ENCODE data around the gene KLK11.

The KLK11 gene

GRCh38 chr19:51029718-51030117, 3.3 kb upstream of the KLK11 start:
- in situ Hi-C loops (cut with MboI; ENCODE audit: low sequenced_read_pairs): no loop called here

DNA sequence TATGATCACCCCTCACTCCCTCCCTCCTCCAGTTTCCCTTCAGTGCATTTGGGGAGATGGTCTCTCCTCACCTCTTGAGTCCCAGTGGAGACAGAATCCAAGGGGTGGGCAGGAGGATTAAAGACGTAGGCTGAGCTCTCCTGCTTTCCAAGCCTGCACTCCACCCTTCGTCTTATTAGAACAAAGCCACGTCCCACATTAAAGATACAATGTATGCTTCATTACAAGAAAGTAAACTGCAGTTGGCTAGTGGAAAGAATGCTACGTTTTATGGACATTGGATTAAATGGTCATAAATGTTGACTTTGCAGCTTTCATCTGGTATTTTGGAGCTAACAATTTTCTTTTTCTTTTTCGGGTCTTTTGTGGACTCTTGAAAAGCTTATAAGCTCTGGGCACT, 1.5 kb upstream of the KLK11 start:
- in situ Hi-C loops (cut with MboI; ENCODE audit: low sequenced_read_pairs): no loop called here

GRCh38 chr19:51027126-51027806, 850 bp upstream of the KLK11 start:
- in situ Hi-C loops (cut with MboI; ENCODE audit: low sequenced_read_pairs): no loop called here

- in situ Hi-C loops (cut with MboI; ENCODE audit: low sequenced_read_pairs): no loop called here
Measured at GRCh38 chr19:51025809-51026553, 435 bp downstream of the KLK11 start.

DNA sequence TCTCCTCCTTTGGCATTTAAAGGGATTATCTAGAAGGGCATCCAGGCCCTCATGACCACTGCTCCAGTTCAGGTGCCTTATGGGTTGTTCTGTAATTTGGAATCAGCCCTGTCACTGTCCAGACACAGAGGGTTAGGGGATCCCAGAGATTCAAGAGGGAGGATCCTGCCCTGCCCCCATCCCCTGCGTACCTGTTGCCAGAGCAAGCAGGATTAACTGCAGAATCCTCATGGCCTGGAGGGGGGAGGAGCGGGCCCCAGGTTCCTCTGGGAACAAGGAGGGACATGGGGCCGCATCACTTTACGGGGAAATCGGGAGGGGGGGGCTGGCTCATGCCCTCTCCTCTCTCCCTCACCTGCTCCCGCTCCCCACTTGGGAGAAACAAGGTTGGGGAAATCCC, 1.0 kb downstream of the KLK11 start:
- in situ Hi-C loops (cut with MboI; ENCODE audit: low sequenced_read_pairs): no loop called here

GRCh38 chr19:51024924-51025323, 1.5 kb downstream of the KLK11 start:
- in situ Hi-C loops (cut with MboI; ENCODE audit: low sequenced_read_pairs): no loop called here

DNA sequence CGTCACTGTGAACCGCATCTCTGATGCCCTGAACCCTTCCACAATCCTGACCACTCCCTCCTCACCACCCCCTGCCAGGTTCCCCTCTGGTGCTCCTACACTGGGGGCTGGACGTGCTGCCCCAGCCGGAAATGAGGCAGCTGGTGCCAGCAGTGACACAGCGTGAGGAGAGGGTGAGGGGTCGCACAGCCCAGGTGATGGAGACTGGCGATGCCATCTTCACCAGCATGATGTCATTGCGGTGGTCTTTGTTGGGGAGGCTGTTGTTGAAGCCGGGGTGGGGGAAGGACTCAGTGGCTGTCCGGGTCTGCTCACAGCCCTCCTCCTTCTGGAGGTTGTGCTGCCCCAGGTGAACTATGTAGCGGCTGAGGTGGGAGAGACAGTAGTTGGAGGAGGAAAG, 2.5 kb downstream of the KLK11 start:
- in situ Hi-C loops (cut with MboI; ENCODE audit: low sequenced_read_pairs): no loop called here

GRCh38 chr19:51022526-51022925, 3.9 kb downstream of the KLK11 start:
- in situ Hi-C loops (cut with MboI; ENCODE audit: low sequenced_read_pairs): no loop called here

GRCh38 chr19:51020988-51021651, 5.3 kb downstream of the KLK11 start:
- in situ Hi-C loops (cut with MboI; ENCODE audit: low sequenced_read_pairs): no loop called here

DNA sequence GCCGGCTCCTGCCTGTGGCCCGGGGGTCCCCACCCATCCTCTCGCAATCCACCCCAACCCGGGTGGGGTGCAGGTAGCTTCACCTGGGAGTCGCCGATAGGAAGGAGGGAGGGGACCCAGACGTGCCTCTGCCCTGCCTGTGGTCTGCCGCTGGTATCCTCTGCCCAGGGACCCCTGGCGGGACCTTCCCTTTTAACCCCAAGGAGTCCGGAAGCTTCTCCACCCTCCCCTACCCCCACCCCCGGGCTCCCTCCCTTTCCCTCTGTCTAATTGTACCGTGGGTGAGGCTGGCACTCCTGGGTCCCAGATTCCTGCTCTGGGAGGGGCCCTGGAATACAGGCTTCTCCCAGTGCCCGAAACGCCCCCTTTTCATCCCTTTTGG, 6.9 kb downstream of the KLK11 start, which contains the start of gene KLK10:
Gene KLK10, minus strand, starts transcription at position 166 of the 382 bp plus-strand sequence. CDS start 579 bp downstream, outside the sequence.
- in situ Hi-C loops (cut with MboI; ENCODE audit: low sequenced_read_pairs): no loop called here

DNA sequence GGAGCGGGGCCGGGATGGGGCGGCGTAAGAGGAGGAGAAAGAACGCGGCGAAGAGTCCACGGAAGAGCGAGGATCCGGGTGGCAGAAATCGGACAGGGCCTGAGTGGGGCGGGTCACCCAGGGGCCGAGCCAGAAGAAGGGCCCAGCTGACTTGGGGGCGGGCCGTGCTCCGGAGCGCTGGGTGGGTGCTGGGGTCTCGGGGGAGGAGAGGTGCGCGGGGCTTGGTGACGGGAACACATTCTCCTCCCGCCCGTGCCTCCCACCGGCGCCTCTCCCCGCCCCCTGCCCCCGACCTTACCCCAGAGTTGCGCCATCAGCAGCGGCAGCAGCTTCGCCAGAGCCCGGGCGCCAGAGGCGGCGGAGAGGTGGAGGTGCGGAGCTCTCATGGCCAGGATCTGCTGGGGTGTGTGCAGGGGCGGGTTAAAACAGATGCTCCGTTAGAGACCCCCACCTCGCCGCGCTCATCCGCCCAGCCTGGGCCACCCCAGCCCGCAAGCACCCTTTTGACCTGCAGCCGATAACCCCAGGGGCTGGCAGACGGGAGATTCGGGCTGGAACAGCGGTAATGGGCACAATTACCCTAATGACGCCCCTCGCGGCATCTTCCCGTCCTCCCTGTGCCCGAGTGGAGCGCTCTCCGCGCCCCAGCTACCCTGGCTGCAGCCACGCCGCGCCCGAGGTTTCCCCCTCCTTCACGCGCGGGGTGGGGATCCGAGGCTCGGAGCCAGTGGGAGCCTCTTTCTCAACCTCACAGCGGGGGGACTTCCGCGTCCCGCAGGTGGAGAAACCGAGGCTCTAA, 7.5 kb downstream of the KLK11 start:
- in situ Hi-C loops (cut with MboI; ENCODE audit: low sequenced_read_pairs): no loop called here

- in situ Hi-C loops (cut with MboI; ENCODE audit: low sequenced_read_pairs): no loop called here
Measured at GRCh38 chr19:51016798-51017683, 9.4 kb downstream of the KLK11 start.

- in situ Hi-C loops (cut with MboI; ENCODE audit: low sequenced_read_pairs): no loop called here
Measured at GRCh38 chr19:51015691-51016267, 10.6 kb downstream of the KLK11 start.

GRCh38 chr19:51014242-51014641, 12.2 kb downstream of the KLK11 start:
- in situ Hi-C loops (cut with MboI; ENCODE audit: low sequenced_read_pairs): no loop called here

DNA sequence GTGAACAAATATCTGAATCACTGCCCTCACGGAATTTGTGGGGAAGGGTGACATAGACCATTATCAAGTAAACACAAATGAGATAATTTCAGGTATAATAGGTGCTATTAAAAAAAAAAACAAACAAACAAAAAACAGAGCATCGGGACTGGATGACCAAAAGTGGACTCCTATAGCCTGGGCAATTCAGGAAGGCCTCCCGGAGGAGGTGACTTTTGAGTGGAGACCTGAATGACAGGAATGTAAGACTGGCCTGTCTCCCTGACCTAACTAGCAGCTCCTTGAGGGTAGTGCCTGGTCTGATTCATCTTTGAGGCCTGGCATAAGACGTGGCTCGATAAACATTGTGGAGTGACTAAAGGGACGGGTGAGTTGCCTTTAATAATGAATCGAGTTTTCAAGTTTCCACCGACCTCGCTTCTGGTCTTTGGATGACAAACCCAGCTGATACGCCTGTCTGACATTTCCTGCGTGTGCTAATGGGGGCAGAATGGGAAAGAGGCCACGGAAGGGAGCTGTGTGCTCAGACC, 13.7 kb downstream of the KLK11 start:
- in situ Hi-C loops (cut with MboI; ENCODE audit: low sequenced_read_pairs): no loop called here

DNA sequence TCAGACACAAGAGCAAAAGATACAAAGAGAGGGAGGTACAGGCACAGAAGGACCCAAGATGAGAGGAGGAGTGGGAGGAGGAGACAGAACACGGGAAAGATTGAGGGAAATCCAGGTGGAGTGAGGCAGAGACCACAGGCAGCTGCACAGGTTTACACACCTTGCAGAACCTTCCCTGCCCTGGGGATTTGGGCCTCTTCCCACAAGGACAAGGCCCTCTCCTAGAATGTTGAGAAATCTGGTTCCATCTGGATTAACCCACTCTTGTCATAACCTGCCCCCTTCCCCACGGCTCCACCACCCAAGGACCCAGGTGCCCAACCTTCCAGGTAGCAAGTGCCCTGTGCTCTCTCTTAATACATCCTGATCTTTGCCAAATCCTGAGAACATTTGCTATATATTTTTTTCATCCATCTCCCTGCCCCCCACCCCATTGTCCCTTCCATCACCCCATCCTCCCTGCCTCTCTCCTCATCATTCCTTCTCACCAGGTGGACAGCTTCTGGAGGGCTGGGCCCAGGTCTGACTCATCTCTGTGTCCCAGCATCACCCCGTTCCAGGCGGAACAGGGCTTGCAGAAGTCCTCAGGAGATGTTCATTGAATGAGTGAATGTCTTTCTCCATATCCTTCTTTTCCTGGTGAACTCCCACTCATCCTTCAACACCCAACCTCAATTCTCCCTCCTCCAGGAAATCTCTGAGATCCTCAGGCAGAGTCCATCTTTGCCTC, 16.2 kb downstream of the KLK11 start:
- in situ Hi-C loops (cut with MboI; ENCODE audit: low sequenced_read_pairs): no loop called here

DNA sequence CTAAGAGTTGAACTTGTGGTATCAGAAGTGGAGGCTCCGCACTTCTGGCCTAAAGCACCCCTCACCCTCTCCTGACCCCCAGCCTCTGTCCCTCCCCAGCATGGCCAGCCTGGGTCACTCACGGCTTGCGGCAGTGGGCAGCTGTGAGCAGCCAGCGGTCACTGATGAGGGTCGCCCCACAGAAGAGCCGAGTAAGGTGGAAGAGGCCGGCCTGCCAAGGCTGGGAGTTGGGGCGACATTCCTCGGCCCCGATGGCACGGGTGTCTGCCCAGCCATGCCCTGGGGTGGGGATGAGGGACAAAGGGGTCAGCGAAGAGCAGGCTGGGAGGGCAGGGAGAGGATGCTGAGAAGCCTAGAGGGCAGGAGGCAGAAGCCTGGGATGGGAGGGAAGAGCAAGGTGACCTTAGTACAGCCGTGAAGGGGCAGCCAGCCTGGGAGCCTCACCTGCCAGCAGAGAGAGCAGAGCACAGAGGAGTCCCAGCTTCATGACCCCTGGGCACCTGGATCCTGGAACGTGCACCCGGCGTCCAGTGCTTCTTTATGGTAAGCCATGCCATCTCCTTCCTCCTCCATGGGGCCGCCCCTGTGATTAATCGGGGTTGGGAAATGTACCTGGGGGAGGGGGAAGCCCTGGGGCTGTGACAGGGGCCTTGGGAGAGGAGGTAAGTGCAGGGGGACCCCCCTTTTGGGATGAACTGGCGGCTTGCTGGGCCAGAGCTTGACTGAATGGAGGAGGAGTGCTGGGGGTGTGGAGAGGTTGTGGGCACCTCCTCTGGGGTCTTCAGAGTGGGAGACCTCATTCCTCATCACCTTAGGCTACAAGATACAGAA, 17.1 kb downstream of the KLK11 start:
- in situ Hi-C loops (cut with MboI; ENCODE audit: low sequenced_read_pairs): no loop called here

DNA sequence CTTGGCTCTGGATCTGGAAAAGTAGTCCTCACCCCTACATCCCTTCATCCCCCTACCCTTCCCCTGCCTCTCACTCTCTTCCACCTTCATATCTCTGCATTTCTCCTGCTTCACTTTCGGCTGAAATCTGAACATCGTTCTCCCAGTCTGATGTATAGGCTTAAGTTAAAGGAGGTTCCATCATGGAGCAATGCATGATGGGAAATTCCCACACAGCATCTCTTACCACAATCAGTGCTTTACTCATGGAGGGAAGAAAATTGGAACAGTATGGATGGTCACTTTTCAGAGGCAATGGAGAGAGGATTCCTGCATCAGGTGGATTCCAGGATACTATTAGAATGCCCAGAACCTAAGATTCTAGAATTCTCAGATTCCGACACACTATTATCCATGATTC, 18.9 kb downstream of the KLK11 start:
- in situ Hi-C loops (cut with MboI; ENCODE audit: low sequenced_read_pairs): no loop called here
